Hematopoietic multipotent progenitor cell treated with erythropoietin and hydrocortisone succinate and interleukin-3 and kit ligand, for 6 days (in vitro differentiated cells): Measurements from ENCODE around the gene OARD1.
"Not testable (repeated sequence)": the region's sequence is repeated elsewhere in the genome, so short reads cannot be mapped to it uniquely, and the experiment has no call there.

Source experiments
- DNase-seq: peaks from one replicate; pipeline ENCODE4 v3.0.0-alpha.2; 2015

OARD1 gene, protein sequence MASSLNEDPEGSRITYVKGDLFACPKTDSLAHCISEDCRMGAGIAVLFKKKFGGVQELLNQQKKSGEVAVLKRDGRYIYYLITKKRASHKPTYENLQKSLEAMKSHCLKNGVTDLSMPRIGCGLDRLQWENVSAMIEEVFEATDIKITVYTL

GRCh38 chr6:41071923-41072835, at the start of gene OARD1:
Gene OARD1 (minus strand): TSS chr6:41072356. CDS start chr6:41071634, 722 bp downstream.
- DNase-seq, result peak; percentile 100

DNA sequence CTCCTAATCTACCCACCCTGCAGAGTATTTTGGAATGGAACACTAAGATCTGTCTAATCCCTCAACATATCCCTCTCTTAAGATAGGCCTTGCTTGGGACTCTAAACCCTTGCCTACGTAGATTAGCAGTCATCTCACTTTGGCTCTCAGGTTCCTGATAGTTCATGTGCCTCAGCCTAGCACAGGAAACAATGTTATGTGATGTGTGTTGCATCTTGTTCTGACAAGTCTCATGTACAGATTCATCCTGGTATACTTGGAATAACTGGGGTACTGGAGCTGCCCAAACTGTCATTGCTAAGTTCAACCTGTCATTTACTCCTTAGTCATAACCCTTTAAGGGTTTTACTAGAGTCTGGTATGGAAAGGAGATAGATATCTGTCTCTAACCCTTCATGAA, 47.9 kb upstream of the OARD1 start:
- no peak for DNase-seq

GRCh38 chr6:41119508-41119907, 47.4 kb upstream of the OARD1 start:
- no peak for DNase-seq

DNA sequence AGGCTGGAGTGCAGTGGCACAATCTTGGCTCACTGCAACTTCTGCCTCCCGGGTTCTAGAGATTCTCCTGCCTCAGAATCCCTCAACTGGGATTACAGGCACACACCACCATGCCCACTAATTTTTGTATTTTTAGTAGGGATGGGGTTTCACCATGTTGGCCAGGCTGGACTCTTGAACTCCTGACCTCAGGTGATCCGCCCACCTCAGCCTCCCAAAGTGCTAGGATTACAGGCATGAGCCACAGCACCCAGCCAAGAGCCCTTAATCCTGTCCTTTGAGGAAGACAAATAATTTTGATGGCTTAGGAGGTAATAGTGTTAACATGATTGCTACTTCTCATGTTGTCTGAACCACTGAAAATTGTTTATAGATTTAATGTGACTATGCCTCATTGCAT, 42.9 kb upstream of the OARD1 start:
- not testable (repeated sequence) for DNase-seq

GRCh38 chr6:41111017-41111416, 38.9 kb upstream of the OARD1 start:
- DNase-seq, result no peak

DNA sequence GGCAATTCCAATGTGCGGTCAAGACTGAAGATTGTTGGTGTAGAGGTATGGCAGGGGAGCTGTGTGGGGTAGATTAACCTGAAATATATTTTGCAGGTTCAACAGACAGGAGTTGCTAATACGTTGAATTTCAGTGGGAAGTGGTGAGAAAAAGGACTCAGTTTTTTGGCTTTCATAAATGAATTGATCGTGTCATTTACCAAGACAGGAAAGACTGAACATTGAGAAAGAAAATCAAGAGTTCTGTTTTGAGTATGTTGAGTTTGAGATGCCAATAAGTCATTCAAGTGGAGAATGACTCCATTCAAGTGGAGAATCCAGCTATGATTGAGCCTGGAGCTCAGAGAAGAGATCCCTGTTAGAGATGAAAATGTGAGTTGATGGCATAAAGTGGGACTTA, 31.7 kb upstream of the OARD1 start:
- DNase-seq, result no peak

DNA sequence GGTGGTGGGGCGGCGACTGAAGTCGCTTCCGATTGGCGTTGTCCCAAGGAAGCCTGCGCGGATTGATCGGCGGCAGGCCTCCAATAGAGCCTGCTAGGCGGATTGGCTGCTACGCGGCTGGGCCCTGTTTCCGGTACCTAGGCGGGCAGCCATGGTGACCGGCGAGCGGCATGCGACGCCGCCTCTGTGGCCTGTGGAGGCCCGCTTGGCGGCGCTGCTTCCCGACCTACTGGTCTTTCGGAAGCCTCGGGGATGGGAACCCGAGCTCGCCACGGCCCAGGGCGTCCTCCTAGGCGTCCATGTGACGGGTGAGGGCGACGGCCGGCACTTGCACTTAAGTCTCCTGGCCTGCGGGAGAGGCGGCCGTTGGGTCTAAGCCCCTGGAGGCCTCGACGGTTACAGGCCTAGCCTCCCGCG, 28.7 kb upstream of the OARD1 start:
- no peak for DNase-seq

DNA sequence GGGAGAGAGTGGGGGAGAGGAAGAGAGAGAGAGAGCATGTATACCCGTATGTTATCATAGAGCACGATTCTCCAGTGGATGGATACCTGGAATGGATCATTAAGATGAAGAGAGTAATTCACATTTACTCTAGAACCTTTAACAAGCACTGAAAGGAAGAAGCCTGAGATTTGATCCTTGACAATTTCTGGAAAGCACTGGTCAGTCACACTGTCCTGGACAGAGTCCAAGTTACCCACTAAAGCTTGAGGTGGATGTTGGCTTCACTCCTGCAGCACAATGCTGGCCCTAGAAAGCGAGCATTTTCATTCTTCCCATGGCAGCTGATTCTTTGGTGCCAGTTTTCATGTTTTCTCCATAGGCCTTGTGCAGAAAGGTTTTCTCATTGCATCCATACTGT, 26.2 kb upstream of the OARD1 start:
- DNase-seq, result no peak

DNA sequence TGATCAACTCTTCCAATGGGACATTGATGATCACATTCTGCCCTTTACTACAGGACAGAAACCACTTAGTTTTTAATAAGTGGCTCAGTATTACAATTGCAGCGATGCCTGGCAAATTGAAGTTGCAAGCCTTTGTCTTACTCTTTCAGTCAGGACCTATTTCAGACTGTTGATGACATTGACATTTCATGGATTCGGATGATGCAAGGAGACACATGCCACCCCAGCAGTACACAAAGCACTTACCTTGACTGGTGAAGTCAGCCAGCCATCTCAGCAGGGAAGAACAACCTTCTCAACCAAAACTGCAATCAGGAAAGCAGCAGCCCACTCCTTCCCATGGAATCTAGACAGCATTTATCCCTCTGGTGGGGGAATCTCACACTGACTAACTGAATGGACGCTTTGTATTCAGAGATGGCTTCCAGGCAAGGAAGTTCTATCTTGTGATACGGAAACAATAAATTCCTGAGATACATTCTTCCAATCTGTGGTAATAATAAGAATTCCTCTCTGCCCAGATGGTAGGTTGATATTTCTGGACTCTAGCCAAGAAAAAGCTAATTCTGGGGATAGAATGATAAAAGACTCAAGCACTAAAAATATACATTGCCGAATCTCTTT, 25.4 kb upstream of the OARD1 start:
- DNase-seq, result no peak

DNA sequence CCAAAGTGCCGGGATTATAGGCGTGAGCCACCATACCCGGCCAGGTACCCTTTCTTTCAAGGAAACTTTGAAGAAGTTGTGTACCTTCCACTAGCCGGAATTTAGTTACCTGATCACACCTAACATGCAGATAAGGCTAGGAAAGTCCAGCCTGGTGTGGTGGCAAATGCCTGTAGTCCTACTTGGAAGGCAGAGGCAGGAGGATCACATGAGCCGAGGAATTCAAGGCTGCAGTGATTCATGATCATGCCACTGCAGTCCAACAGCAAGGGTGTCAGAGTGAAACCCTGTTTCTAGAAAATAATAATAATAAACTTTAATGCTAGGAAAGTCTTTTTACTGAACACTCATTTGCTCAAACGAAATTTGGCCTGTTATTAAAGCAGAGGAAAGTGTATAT, 21.6 kb upstream of the OARD1 start:
- no peak for DNase-seq

DNA sequence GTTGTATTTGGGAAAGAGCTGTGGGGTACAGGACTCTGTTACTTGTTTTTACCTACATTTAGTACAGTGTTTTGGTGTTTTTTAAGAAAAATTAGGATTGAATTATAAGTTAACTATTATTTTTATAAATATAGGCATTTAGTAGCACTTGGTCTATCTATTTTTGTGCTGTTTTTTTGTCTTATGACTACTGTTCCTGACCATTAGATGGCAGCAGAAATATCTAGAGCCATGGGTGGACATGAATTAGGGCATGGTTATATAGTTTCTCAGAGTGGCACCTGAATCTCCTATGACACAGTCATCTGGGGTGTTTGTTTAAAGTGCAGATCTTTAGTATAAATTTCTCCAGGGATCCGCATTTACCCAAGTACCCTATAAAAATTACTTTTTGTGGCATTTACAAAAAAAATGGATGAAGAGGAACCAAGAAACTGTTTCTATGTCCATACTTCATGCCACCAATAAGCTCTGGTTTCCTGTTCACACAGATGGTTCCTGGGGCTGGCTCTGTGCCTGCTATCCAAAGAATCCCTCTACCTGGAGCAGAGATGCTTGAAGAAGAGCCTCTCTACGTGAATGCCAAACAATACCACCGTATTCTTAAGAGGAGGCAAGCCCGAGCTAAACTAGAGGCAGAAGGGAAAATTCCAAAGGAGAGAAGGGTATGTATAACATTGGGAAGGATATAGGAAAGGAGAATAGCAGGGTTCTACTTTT, 20.4 kb upstream of the OARD1 start:
- peak; percentile 73 for DNase-seq

GRCh38 chr6:41090841-41091761, 18.9 kb upstream of the OARD1 start:
- DNase-seq, result no peak

GRCh38 chr6:41088451-41088850, 16.3 kb upstream of the OARD1 start:
- DNase-seq, result no peak

DNA sequence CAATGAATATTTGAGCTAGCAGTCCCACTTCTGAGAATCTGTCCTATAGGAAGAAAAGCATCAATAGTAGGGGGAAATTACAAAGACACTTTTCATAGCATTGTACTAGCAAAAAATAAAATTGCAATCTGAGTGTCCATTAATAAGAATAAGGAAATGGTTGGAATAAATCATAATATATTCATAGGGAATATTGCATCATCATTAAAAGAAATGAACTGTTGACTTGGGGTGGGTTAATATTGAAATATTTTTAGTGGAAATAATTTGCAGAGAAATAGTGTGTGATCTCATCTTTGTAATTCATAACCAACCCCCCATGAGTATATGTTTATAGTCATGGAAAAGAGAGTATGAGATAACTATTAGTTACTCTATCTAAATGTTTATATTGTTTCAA, 13.0 kb upstream of the OARD1 start:
- DNase-seq, result no peak

GRCh38 chr6:41083072-41083471, 10.9 kb upstream of the OARD1 start:
- DNase-seq, result no peak

DNA sequence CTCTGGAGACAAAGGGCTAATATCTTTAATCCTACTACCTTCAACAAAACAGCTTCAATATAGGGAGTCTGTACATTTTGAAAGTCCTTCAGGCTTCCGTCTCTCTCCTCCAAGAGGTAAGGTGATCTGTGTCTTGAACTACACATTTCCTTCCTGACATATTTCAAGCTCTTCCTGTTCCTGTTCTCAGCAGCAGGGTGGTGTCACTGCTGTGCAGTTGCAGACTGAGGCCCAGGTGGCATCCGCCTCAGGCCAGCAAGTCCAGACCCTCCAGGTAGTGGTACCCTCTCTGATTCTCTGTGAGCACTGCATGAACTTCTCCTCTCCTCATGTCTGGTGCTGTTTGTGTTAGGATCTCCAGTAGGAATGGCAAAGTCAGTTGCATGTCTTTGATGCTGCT, 8.5 kb upstream of the OARD1 start:
- DNase-seq, result no peak

- no peak for DNase-seq
These were observed 6.9 kb upstream of the OARD1 start for GRCh38 chr6:41079080-41079479.

DNA sequence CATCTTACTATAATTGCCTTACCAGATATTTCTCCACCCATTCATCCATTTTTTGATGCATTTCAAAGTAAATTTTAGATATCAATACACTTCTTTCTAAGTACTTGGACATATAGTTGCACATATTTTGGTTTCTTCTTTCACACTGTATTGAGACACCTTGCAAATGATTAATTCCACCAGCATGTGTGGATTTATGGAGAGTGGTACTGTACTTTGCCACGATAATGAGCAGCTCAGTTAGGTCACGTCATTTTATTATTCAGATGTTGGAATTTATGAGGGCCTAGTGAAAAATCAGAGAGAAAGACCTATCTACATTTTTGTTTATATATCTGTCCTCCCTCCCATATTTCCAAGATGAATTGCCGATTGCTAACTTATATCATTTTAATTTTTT, 5.9 kb upstream of the OARD1 start:
- no peak for DNase-seq

DNA sequence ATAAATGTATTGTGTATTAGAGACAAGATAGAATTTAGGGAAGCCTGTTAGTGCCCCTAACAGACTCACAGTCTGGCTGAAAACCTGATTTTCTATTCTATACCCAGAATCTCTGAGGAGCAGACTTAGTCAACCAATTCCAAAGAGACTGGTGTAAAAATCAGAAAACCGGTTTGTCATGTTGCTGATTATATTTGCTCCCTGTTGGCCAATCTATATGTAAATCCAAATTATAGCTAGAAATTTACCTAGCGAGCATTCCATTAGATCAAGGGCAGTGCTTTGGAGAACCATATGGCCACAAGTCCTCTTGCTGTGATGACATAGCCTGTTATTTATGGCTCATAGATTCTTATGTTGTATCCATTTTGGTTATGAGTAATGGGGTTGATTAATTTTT, 5.4 kb upstream of the OARD1 start:
- no peak for DNase-seq

- DNase-seq, result peak; percentile 50
These were observed 3.8 kb upstream of the OARD1 start for GRCh38 chr6:41075651-41076626.
